ENCODE measurements around the gene ABCC1.

DNA sequence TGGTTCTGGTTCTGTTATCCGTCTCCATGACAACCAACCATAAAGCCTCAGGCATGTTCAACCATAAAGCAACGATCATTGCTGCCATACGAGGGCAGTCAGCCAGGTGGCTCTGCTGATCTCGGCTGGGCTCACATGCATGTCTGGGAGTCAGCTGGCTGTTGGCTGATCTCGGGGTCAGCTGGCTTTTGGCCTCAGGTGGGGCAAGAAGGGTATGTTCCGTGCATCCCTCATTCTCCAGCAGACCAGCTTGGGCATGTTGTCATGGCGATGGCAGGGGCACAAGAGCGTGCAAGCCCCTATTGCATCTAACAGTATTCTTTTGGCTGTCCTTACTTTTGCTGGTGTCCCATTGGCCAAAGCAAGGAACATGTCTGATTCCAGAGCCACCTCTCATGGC, 187.7 kb downstream of the ABCC1 start:
- TF ChIP-seq, protein P1, sequence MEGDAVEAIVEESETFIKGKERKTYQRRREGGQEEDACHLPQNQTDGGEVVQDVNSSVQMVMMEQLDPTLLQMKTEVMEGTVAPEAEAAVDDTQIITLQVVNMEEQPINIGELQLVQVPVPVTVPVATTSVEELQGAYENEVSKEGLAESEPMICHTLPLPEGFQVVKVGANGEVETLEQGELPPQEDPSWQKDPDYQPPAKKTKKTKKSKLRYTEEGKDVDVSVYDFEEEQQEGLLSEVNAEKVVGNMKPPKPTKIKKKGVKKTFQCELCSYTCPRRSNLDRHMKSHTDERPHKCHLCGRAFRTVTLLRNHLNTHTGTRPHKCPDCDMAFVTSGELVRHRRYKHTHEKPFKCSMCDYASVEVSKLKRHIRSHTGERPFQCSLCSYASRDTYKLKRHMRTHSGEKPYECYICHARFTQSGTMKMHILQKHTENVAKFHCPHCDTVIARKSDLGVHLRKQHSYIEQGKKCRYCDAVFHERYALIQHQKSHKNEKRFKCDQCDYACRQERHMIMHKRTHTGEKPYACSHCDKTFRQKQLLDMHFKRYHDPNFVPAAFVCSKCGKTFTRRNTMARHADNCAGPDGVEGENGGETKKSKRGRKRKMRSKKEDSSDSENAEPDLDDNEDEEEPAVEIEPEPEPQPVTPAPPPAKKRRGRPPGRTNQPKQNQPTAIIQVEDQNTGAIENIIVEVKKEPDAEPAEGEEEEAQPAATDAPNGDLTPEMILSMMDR (IDR thresholded peaks at IDR 0.05; ENCODE audit: low read depth, low read length), result no peak
- TF ChIP-seq EZH2phosphoT487 (IDR thresholded peaks at IDR 0.05; ENCODE audit: low read depth), result no peak
